WTC11 (cell line): ENCODE results near the gene CTTNBP2. TPM values are rescaled to one million over a fixed set of nuclear protein-coding genes. Genes with fewer than 3 reads are reported as not detected.

ENCODE experiments used
- ATAC-seq: fragments of 200-7000 bp; cut with Tn5 transposase; 2 replicates; pipeline ENCODE4 v1.10.0; 2021; ENCODE audit warnings: mild to moderate bottlenecking, moderate library complexity
- CTCF ChIA-PET: fragments of 300-600 bp; sonication (Branson Sonifier 250); formaldehyde crosslinking; loops from one replicate; lab custom pipeline; 2021; ENCODE audit warnings: antibody characterized with exemption; lab: Charles Lee
- POLR2A ChIA-PET: fragments of 350-600 bp; sonication (Branson Sonifier 250); formaldehyde crosslinking; loops from one replicate; lab custom pipeline; 2021; ENCODE audit warnings: antibody characterized with exemption; lab: Charles Lee
- DNase-seq: peaks from one replicate; pipeline ENCODE4 v3.0.0; 2021; ENCODE audit warnings: low spot score
- H3K27ac Mint-ChIP-seq: 2 replicates; pipeline ENCODE4 v1.8.0; 2021; ENCODE audit warnings: mixed read lengths
- H3K27me3 Mint-ChIP-seq: 2 replicates; pipeline ENCODE4 v1.8.0; 2021; ENCODE audit warnings: low read depth, mild to moderate bottlenecking, moderate library complexity, mixed read lengths
- H3K36me3 Mint-ChIP-seq: 2 replicates; pipeline ENCODE4 v1.8.0; 2021; ENCODE audit warnings: mixed read lengths
- H3K4me1 Mint-ChIP-seq: 2 replicates; pipeline ENCODE4 v1.8.0; 2022; ENCODE audit warnings: mixed read lengths
- H3K4me3 Mint-ChIP-seq: 2 replicates; pipeline ENCODE4 v1.8.0; 2021; ENCODE audit warnings: mild to moderate bottlenecking, moderate library complexity, mixed read lengths
- H3K9me3 Mint-ChIP-seq: 2 replicates; pipeline ENCODE4 v1.8.0; 2021; ENCODE audit warnings: mixed read lengths
- EMX1 ChIP-seq: fragments of 250-450 bp; sonication (Bioruptor Pico); IDR thresholded peaks from 2 replicates; pipeline ENCODE4 v1.8.0; 2021; ENCODE audit warnings: mild to moderate bottlenecking
- GABPB1 ChIP-seq: sonication (generic); formaldehyde crosslinking; IDR thresholded peaks from 2 replicates; pipeline ENCODE4 v1.8.1; 2023; ENCODE audit warnings: mild to moderate bottlenecking, missing genetic modification reagents
- JUN ChIP-seq: sonication (generic); formaldehyde crosslinking; IDR thresholded peaks from 2 replicates; pipeline ENCODE4 v1.8.0; 2023; ENCODE audit warnings: mild to moderate bottlenecking, missing genetic modification reagents
- PRRX2 ChIP-seq: fragments of 250-450 bp; sonication (Bioruptor Pico); IDR thresholded peaks from 2 replicates; pipeline ENCODE4 v1.8.0; 2021; ENCODE audit warnings: mild to moderate bottlenecking
- SMAD4 ChIP-seq: sonication (generic); formaldehyde crosslinking; IDR thresholded peaks from 2 replicates; pipeline ENCODE4 v1.8.0; 2022; ENCODE audit warnings: mild to moderate bottlenecking, missing genetic modification reagents
- SP1 ChIP-seq: sonication (generic); formaldehyde crosslinking; conservative IDR thresholded peaks from 2 replicates; pipeline ENCODE4 v1.8.1; 2022; ENCODE audit warnings: missing genetic modification reagents
- TEAD1 ChIP-seq: sonication (generic); formaldehyde crosslinking; IDR thresholded peaks from 2 replicates; pipeline ENCODE4 v1.8.0; 2022; ENCODE audit warnings: mild to moderate bottlenecking, missing genetic modification reagents
- TEAD4 ChIP-seq: sonication (generic); formaldehyde crosslinking; IDR thresholded peaks from 2 replicates; pipeline ENCODE4 v1.8.0; 2022; ENCODE audit warnings: mild to moderate bottlenecking, missing genetic modification reagents
- ZBTB21 ChIP-seq: sonication (generic); formaldehyde crosslinking; IDR thresholded peaks from 2 replicates; pipeline ENCODE4 v1.8.1; 2023; ENCODE audit warnings: mild to moderate bottlenecking, missing genetic modification reagents, borderline replicate concordance
- ZNF232 ChIP-seq: sonication (generic); formaldehyde crosslinking; IDR thresholded peaks from 2 replicates; pipeline ENCODE4 v1.8.0; 2022; ENCODE audit warnings: mild to moderate bottlenecking, missing genetic modification reagents
- ZNF396 ChIP-seq: fragments of 250-450 bp; sonication (Bioruptor Pico); IDR thresholded peaks from 2 replicates; pipeline ENCODE4 v1.8.0; 2021; ENCODE audit warnings: mild to moderate bottlenecking, moderate library complexity, borderline replicate concordance
- ZNF423 ChIP-seq: fragments of 250-450 bp; sonication (Bioruptor Pico); IDR thresholded peaks from 2 replicates; pipeline ENCODE4 v2.1.2; 2022; ENCODE audit warnings: mild to moderate bottlenecking, moderate library complexity
- total RNA-seq: library from RNA; stranded (reverse); gene quantifications from 3 replicates; pipeline ENCODE4 v1.2.3, GENCODE V29; 2021
- TF ChIP-seq, protein P1 (sequence below): sonication (generic); formaldehyde crosslinking; IDR thresholded peaks from 2 replicates; pipeline ENCODE4 v1.8.0; 2022; ENCODE audit warnings: mild to moderate bottlenecking, missing genetic modification reagents
- TF ChIP-seq, protein P2 (sequence below): sonication (generic); formaldehyde crosslinking; IDR thresholded peaks from 2 replicates; pipeline ENCODE4 v1.8.1; 2023; ENCODE audit warnings: mild to moderate bottlenecking, missing genetic modification reagents, moderate library complexity
- TF ChIP-seq, protein P3 (sequence below): fragments of 250-450 bp; sonication (Bioruptor Pico); IDR thresholded peaks from 2 replicates; pipeline ENCODE4 v1.8.0; 2021; ENCODE audit warnings: mild to moderate bottlenecking
- TF ChIP-seq, protein P4 (sequence below): sonication (generic); formaldehyde crosslinking; IDR thresholded peaks from 2 replicates; pipeline ENCODE4 v1.8.1; 2022; ENCODE audit warnings: missing genetic modification reagents, borderline replicate concordance
- TF ChIP-seq, protein P5 (sequence below): fragments of 250-450 bp; sonication (Bioruptor Pico); IDR thresholded peaks from 2 replicates; pipeline ENCODE4 v1.9.0; 2021; ENCODE audit warnings: moderate library complexity, mild to moderate bottlenecking, inconsistent platforms, borderline replicate concordance
- TF ChIP-seq, protein P6 (sequence below): sonication (generic); formaldehyde crosslinking; IDR thresholded peaks from 2 replicates; pipeline ENCODE4 v1.8.0; 2022; ENCODE audit warnings: mild to moderate bottlenecking, missing genetic modification reagents
- TF ChIP-seq, protein P7 (sequence below): sonication (generic); formaldehyde crosslinking; IDR thresholded peaks from 2 replicates; pipeline ENCODE4 v1.8.1; 2022; ENCODE audit warnings: mild to moderate bottlenecking, missing genetic modification reagents, moderate library complexity, borderline replicate concordance
- TF ChIP-seq, protein P8 (sequence below): sonication (generic); formaldehyde crosslinking; IDR thresholded peaks from 2 replicates; pipeline ENCODE4 v1.8.1; 2023; ENCODE audit warnings: mild to moderate bottlenecking, missing genetic modification reagents

CTTNBP2 gene
- total RNA-seq, 1 experiment from 2014 or later: 22.1 TPM

DNA sequence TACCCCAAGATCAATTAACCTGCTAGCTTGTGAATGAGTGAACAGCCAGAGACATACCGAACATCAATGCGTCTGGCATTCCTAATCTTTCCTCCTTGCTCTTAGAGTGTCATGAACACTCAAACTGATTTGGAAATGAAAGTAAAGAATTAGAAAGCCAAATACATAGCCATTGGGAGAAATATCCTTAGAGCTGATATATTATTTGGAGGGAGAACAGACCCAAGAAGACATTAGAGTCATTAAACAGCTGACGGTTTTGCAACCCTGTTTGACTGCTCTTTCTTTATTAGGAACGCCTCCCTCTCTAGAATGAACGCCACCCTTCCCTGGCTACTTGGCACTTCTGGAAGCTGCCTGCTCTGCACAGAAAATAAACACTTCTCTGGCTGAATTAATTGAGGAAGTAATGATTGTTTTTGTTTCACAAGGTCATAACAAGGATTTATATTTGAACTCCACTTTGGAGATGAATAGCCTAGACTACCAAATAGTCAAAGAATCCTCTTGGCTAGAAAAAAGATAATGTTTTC lies 42.8 kb downstream of the CTTNBP2 start:
- TF ChIP-seq PRRX2 (CRISPR knock-in tag): no peak
- no peak for TF ChIP-seq GABPB1 (CRISPR knock-in tag)
- TF ChIP-seq, protein P1, sequence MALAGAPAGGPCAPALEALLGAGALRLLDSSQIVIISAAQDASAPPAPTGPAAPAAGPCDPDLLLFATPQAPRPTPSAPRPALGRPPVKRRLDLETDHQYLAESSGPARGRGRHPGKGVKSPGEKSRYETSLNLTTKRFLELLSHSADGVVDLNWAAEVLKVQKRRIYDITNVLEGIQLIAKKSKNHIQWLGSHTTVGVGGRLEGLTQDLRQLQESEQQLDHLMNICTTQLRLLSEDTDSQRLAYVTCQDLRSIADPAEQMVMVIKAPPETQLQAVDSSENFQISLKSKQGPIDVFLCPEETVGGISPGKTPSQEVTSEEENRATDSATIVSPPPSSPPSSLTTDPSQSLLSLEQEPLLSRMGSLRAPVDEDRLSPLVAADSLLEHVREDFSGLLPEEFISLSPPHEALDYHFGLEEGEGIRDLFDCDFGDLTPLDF (CRISPR knock-in tag): no peak
- TF ChIP-seq, protein P2, sequence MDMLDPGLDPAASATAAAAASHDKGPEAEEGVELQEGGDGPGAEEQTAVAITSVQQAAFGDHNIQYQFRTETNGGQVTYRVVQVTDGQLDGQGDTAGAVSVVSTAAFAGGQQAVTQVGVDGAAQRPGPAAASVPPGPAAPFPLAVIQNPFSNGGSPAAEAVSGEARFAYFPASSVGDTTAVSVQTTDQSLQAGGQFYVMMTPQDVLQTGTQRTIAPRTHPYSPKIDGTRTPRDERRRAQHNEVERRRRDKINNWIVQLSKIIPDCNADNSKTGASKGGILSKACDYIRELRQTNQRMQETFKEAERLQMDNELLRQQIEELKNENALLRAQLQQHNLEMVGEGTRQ (CRISPR knock-in tag): no peak
- TF ChIP-seq EMX1 (CRISPR knock-in tag): no peak
- TF ChIP-seq, protein P3, sequence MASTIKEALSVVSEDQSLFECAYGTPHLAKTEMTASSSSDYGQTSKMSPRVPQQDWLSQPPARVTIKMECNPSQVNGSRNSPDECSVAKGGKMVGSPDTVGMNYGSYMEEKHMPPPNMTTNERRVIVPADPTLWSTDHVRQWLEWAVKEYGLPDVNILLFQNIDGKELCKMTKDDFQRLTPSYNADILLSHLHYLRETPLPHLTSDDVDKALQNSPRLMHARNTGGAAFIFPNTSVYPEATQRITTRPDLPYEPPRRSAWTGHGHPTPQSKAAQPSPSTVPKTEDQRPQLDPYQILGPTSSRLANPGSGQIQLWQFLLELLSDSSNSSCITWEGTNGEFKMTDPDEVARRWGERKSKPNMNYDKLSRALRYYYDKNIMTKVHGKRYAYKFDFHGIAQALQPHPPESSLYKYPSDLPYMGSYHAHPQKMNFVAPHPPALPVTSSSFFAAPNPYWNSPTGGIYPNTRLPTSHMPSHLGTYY: no peak
- TF ChIP-seq ZNF232 (CRISPR knock-in tag): no peak
- TF ChIP-seq ZNF423 (CRISPR knock-in tag): no peak
- TF ChIP-seq, protein P4, sequence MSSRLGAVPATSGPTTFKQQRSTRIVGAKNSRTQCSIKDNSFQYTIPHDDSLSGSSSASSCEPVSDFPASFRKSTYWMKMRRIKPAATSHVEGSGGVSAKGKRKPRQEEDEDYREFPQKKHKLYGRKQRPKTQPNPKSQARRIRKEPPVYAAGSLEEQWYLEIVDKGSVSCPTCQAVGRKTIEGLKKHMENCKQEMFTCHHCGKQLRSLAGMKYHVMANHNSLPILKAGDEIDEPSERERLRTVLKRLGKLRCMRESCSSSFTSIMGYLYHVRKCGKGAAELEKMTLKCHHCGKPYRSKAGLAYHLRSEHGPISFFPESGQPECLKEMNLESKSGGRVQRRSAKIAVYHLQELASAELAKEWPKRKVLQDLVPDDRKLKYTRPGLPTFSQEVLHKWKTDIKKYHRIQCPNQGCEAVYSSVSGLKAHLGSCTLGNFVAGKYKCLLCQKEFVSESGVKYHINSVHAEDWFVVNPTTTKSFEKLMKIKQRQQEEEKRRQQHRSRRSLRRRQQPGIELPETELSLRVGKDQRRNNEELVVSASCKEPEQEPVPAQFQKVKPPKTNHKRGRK (CRISPR knock-in tag): no peak
- no peak for TF ChIP-seq TEAD1
- TF ChIP-seq JUN (CRISPR knock-in tag): no peak
- TF ChIP-seq ZNF396 (CRISPR knock-in tag): no peak
- no peak for TF ChIP-seq SP1 (CRISPR knock-in tag)
- TF ChIP-seq, protein P5, sequence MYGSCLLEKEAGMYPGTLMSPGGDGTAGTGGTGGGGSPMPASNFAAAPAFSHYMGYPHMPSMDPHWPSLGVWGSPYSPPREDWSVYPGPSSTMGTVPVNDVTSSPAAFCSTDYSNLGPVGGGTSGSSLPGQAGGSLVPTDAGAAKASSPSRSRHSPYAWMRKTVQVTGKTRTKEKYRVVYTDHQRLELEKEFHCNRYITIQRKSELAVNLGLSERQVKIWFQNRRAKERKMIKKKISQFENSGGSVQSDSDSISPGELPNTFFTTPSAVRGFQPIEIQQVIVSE: no peak
- TF ChIP-seq TEAD4: no peak
- no peak for TF ChIP-seq ZBTB21
- TF ChIP-seq SMAD4 (CRISPR knock-in tag): no peak
- TF ChIP-seq, protein P6, sequence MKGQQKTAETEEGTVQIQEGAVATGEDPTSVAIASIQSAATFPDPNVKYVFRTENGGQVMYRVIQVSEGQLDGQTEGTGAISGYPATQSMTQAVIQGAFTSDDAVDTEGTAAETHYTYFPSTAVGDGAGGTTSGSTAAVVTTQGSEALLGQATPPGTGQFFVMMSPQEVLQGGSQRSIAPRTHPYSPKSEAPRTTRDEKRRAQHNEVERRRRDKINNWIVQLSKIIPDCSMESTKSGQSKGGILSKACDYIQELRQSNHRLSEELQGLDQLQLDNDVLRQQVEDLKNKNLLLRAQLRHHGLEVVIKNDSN (CRISPR knock-in tag): no peak
- TF ChIP-seq, protein P7, sequence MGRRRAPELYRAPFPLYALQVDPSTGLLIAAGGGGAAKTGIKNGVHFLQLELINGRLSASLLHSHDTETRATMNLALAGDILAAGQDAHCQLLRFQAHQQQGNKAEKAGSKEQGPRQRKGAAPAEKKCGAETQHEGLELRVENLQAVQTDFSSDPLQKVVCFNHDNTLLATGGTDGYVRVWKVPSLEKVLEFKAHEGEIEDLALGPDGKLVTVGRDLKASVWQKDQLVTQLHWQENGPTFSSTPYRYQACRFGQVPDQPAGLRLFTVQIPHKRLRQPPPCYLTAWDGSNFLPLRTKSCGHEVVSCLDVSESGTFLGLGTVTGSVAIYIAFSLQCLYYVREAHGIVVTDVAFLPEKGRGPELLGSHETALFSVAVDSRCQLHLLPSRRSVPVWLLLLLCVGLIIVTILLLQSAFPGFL (CRISPR knock-in tag): no peak
- TF ChIP-seq, protein P8, sequence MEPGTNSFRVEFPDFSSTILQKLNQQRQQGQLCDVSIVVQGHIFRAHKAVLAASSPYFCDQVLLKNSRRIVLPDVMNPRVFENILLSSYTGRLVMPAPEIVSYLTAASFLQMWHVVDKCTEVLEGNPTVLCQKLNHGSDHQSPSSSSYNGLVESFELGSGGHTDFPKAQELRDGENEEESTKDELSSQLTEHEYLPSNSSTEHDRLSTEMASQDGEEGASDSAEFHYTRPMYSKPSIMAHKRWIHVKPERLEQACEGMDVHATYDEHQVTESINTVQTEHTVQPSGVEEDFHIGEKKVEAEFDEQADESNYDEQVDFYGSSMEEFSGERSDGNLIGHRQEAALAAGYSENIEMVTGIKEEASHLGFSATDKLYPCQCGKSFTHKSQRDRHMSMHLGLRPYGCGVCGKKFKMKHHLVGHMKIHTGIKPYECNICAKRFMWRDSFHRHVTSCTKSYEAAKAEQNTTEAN (CRISPR knock-in tag): no peak
- TF ChIP-seq, all 79 proteins: peak for 0
- no peak for ATAC-seq
- POLR2A ChIA-PET: no interaction called here
- Mint-ChIP-seq H3K36me3 (peaks cover 23% of the 10 kb centered on the region), H3K9me3 (peaks cover 7% of the 10 kb centered on the region; the same call in 1 of the 2 replicates), H3K4me1 (peaks cover 46% of the 10 kb centered on the region), H3K27ac (no peak overlapping the region), H3K4me3 (no peak overlapping the region), H3K27me3 (no peaks in the 10 kb centered on the region)
- CTCF ChIA-PET: interaction anchor here (1.1 to 1.2 kb wide), 2 partner anchors 163 to 323 kb away, joined by 4 to 5 read pairs; no protein-coding TSS in a partner anchor
- no peak for DNase-seq
